Sigmoid colon (tissue), 7 donors: ENCODE data around the gene SBF2. TPM values are rescaled to one million over a fixed set of nuclear protein-coding genes. Genes with fewer than 3 reads are reported as not detected.

Source experiments
- DNase-seq: peaks from one replicate; pipeline ENCODE4 v3.0.0-alpha.2; 2019
- H3K27ac ChIP-seq, 4 donors: fragments of 200-600 bp; sonication (generic); one replicate each; pipeline ENCODE4 v1.5.1; 2016 to 2019; ENCODE audit warnings: mild to moderate bottlenecking in 1 of 4
- H3K27me3 ChIP-seq, 3 donors: fragments of 200-600 bp; sonication (generic); one replicate each; pipeline ENCODE4 v1.5.1; 2019; ENCODE audit warnings: mild to moderate bottlenecking in 1 of 3
- H3K36me3 ChIP-seq, 4 donors: fragments of 200-600 bp; sonication (generic); one replicate each; pipeline ENCODE4 v1.5.1; 2016 to 2019
- H3K4me1 ChIP-seq, 4 donors: fragments of 200-600 bp; sonication (generic); one replicate each; pipeline ENCODE4 v1.5.1; 2017 to 2019
- H3K4me3 ChIP-seq, 4 donors: fragments of 200-600 bp; sonication (generic); one replicate each; pipeline ENCODE4 v1.5.1; 2017 to 2019; ENCODE audit warnings: mild to moderate bottlenecking in 2 of 4, moderate library complexity in 1 of 4
- H3K9me3 ChIP-seq, 4 donors: fragments of 200-600 bp in 3 of 4; sonication (generic) in 3 of 4; one replicate each; pipeline versions ENCODE4 v1.5.1 to v1.6.1; 2013 to 2019
- CTCF ChIP-seq, 4 experiments: fragments of 450-650 bp in 3 of 4; fragments of 200-600 bp in 1 of 4; IDR thresholded peaks; one replicate each; pipeline ENCODE4 v1.5.1; 2016 to 2019; ENCODE audit warnings: antibody characterized with exemption in 4 of 4, mild to moderate bottlenecking in 3 of 4, moderate library complexity in 2 of 4
- EP300 ChIP-seq, 4 donors: sonication (generic); formaldehyde crosslinking; IDR thresholded peaks; one replicate each; pipeline ENCODE4 v1.6.1; 2017; ENCODE audit warnings: antibody characterized with exemption in 4 of 4
- POLR2A ChIP-seq, 2 donors: fragments of 450-650 bp; IDR thresholded peaks; one replicate each; pipeline ENCODE4 v1.6.1; 2016; ENCODE audit warnings: antibody characterized with exemption in 2 of 2, mild to moderate bottlenecking in 2 of 2, moderate library complexity in 2 of 2
- POLR2AphosphoS5 ChIP-seq, 4 donors: sonication (generic); formaldehyde crosslinking; IDR thresholded peaks; one replicate each; pipeline ENCODE4 v1.6.1; 2017; ENCODE audit warnings: antibody characterized with exemption in 4 of 4
- WGBS, 2 donors: extraction: QIAGEN DNeasy Blood & Tissue Kit; methylation state at CpG; one replicate each; pipeline ENCODE4 v1.1.7; 2013; 5-methylcytosine and 5-hydroxymethylcytosine counted together
- intact Hi-C: fragments of 100-400 bp; cut with DNase I; formaldehyde crosslinking; loops from one replicate; pipeline ENCODE4 v1.15.1; 2023
- polyA plus RNA-seq, 3 donors: library from polyadenylated mRNA; stranded (reverse); fragments of 200-250 nt; gene quantifications; one replicate each; pipeline ENCODE4 v1.2.3, GENCODE V29; 2013
- total RNA-seq, 4 donors: library from RNA; depleted of rRNA; stranded (reverse); fragments of >200 nt; gene quantifications; one replicate each; pipeline ENCODE4 v1.1.0, GENCODE V29; 2016
- donor health status: healthy with polysubstance abuse.
- donor health status: Bipolar disorder and iron deficiency.
- donor health status: healthy.

SBF2 gene
- total and polyA plus RNA-seq, 7 donors = 9.5 to 67.5 (median 47.1) TPM

GRCh38 chr11:9814108-9814507, 479.9 kb downstream of the SBF2 start:
- intact Hi-C loops = no loop called here
- no peaks in the 10 kb centered on the region for H3K9me3 ChIP-seq
- peaks cover 0 to 7% (median 2%) of the 10 kb centered on the region in 4 donors for H3K4me1 ChIP-seq
- no peak for TF ChIP-seq EP300 (IDR thresholded peaks at IDR 0.05)
- TF ChIP-seq POLR2AphosphoS5 (IDR thresholded peaks at IDR 0.05) = no peak
- TF ChIP-seq CTCF (IDR thresholded peaks at IDR 0.05) = no peak
- TF ChIP-seq POLR2A (IDR thresholded peaks at IDR 0.05) = no peak
- no peak for DNase-seq
- no peak overlapping the region for H3K27ac ChIP-seq
- H3K4me3 ChIP-seq = no peak overlapping the region
- H3K36me3 ChIP-seq = peaks cover 0 to 26% (median 7%) of the 10 kb centered on the region in 4 donors
- no peaks in the 10 kb centered on the region for H3K27me3 ChIP-seq

GRCh38 chr11:9808943-9809342, 485.1 kb downstream of the SBF2 start:
- Histone ChIP-seq H3K27ac (peak overlapping the region in 3 of 4 donors; percentile 13 to 48 (median 36)), H3K36me3 (peaks cover 0 to 29% (median 8%) of the 10 kb centered on the region in 4 donors), H3K4me1 (peaks cover 0 to 28% (median 21%) of the 10 kb centered on the region in 4 donors), H3K27me3 (no peaks in the 10 kb centered on the region), H3K4me3 (no peak overlapping the region), H3K9me3 (no peaks in the 10 kb centered on the region)
- 86 to 88% methylated on average over 7 of the region's 7 CpGs for WGBS, 2 donors
- intact Hi-C loops = no loop called here
- no peak for DNase-seq
- TF ChIP-seq CTCF (IDR thresholded peaks at IDR 0.05) (no peak), POLR2AphosphoS5 (IDR thresholded peaks at IDR 0.05) (peak in 1 of 4 donors; percentile 0), POLR2A (IDR thresholded peaks at IDR 0.05) (no peak), EP300 (IDR thresholded peaks at IDR 0.05) (no peak)

GRCh38 chr11:9806946-9807687, 486.9 kb downstream of the SBF2 start:
- Histone ChIP-seq H3K27ac (no peak overlapping the region), H3K36me3 (peaks cover 0 to 26% (median 8%) of the 10 kb centered on the region in 4 donors), H3K4me1 (peaks cover 0 to 46% (median 39%) of the 10 kb centered on the region in 4 donors), H3K27me3 (no peaks in the 10 kb centered on the region), H3K9me3 (no peaks in the 10 kb centered on the region), H3K4me3 (no peak overlapping the region)
- intact Hi-C loops = no loop called here
- WGBS, 2 donors = 94 to 98% methylated on average over 4 of the region's 4 CpGs
- TF ChIP-seq EP300 (IDR thresholded peaks at IDR 0.05) (no peak), POLR2AphosphoS5 (IDR thresholded peaks at IDR 0.05) (no peak), CTCF (IDR thresholded peaks at IDR 0.05) (no peak), POLR2A (IDR thresholded peaks at IDR 0.05) (no peak)
- no peak for DNase-seq

GRCh38 chr11:9804419-9804902, 489.6 kb downstream of the SBF2 start:
- Histone ChIP-seq H3K9me3 (no peaks in the 10 kb centered on the region), H3K27ac (peak overlapping the region; percentile 63 to 88 (median 78)), H3K4me3 (no peak overlapping the region), H3K27me3 (no peaks in the 10 kb centered on the region), H3K4me1 (peaks cover 0 to 59% (median 52%) of the 10 kb centered on the region in 4 donors), H3K36me3 (peaks cover 0 to 12% (median 1%) of the 10 kb centered on the region in 4 donors)
- TF ChIP-seq POLR2AphosphoS5 (IDR thresholded peaks at IDR 0.05) (peak; percentile 8 to 67 (median 56)), CTCF (IDR thresholded peaks at IDR 0.05) (no peak), EP300 (IDR thresholded peaks at IDR 0.05) (peak in 1 of 4 donors; percentile 25), POLR2A (IDR thresholded peaks at IDR 0.05) (no peak)
- intact Hi-C loops = loop anchor here (5.0 kb wide), 1 partner anchor 42 kb away; no protein-coding TSS in a partner anchor
- no peak for DNase-seq
- 83 to 89% methylated on average over 2 of the region's 2 CpGs for WGBS, 2 donors
